Fibroblast of skin of left quadriceps (primary cell): ENCODE measurements around the gene RNF144A.
"Not testable (repeated sequence)": the region's sequence is repeated elsewhere in the genome, so short reads cannot be mapped to it uniquely, and the experiment has no call there.

Source experiments
- DNase-seq, 2 experiments: peaks; one replicate each; pipeline ENCODE4 v3.0.0-alpha.2; 2013; ENCODE audit warnings: low read depth in 2 of 2

RNF144A gene, protein sequence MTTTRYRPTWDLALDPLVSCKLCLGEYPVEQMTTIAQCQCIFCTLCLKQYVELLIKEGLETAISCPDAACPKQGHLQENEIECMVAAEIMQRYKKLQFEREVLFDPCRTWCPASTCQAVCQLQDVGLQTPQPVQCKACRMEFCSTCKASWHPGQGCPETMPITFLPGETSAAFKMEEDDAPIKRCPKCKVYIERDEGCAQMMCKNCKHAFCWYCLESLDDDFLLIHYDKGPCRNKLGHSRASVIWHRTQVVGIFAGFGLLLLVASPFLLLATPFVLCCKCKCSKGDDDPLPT

DNA sequence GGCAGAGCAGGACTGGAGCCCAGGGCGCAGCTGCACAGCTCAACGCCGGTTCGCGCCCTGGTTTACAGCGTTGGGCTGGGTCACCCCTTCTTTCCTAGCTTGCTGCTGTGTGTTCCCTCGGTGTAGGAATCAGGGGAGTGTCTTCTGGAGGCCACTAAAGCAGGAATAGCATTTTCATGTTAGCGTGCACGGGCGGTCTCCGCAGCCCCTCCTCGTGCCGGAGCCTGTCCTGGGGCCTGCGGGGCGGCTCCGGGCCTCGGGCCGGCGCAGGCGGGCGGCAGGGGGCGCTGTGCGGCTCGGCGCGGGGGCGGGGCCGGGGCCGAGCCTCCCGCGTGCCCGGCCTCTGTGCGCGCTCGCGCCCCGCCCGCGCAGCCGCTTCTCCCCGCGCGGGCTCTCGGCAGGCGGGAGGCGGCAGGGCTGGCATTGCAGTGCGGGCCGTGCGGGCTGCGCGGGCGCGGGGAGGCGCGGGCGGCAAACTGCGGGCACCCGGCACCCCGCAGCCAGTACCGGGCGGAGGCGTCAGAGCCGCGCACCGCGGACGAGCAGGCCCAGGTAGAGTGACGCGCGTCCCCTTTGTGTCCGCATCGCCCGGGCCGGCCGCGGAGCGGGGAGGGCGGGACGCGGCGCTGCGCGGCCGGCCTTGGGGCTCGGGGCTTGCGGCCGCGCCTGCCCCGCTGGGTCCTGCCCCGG is at the start of gene RNF144A:
TSS of gene RNF144A (plus strand) at position 342 of the 690 bp plus-strand sequence. CDS start 79,515 bp downstream, outside the sequence.
- peak in 1 of 2 experiments; percentile 24 for DNase-seq

DNA sequence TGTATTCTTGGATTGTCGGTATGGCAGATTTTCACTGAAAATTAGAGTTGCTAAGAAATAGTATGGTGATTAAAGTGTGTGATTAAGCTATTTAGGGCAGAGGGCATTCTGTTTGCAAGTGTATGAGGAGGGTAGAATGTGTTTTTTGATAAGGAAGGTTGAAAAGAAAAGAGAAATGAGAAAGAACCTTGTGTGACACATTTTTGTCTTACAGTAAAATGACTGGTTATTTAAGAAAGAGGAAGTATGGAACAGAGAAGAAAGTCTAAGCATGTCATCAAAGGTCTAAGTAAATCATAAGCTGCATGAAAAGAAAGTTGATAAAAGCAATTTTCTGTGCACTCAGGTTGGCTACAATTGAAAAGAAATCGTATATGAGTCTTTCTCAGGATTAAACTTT is 44.8 kb upstream of the RNF144A start:
- DNase-seq = no peak

DNA sequence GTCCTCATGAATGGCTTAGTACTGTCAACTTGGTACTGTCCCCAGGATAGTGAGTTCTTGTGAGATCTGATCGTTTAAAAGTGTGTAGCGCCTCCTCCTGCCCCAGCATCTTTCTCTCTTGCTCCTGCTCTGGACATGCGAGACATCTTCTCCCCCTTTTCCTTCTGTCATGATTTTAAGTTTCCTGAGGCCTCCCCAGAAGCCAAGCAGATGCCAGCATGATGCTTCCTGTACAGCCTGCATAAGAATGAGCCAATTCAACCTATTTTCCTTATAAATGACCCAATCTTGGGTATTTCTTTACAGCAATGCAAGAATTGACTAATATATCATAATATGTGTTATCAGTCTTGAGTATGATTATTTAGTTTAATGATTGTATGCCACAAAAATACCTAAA is 43.2 kb upstream of the RNF144A start:
- DNase-seq = no peak

DNA sequence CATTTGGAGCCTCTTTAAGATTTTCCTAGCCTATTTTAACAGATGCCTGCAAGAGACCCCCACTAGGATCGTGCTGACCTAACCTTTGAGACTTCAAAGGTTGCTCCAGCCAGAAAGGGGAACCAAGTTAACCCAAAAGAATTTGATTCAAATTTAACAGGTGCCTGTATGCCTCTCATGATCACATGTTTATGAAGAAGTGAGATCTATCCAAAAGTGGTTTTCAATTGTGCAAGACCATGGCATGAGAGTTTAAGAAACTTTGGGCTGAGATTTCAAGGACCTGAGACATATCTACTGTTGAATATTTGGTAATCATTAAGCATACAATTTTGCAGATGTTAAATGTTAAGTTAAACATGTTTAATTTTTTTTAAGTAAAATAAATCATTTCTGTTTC is 40.9 kb upstream of the RNF144A start:
- no peak for DNase-seq

DNA sequence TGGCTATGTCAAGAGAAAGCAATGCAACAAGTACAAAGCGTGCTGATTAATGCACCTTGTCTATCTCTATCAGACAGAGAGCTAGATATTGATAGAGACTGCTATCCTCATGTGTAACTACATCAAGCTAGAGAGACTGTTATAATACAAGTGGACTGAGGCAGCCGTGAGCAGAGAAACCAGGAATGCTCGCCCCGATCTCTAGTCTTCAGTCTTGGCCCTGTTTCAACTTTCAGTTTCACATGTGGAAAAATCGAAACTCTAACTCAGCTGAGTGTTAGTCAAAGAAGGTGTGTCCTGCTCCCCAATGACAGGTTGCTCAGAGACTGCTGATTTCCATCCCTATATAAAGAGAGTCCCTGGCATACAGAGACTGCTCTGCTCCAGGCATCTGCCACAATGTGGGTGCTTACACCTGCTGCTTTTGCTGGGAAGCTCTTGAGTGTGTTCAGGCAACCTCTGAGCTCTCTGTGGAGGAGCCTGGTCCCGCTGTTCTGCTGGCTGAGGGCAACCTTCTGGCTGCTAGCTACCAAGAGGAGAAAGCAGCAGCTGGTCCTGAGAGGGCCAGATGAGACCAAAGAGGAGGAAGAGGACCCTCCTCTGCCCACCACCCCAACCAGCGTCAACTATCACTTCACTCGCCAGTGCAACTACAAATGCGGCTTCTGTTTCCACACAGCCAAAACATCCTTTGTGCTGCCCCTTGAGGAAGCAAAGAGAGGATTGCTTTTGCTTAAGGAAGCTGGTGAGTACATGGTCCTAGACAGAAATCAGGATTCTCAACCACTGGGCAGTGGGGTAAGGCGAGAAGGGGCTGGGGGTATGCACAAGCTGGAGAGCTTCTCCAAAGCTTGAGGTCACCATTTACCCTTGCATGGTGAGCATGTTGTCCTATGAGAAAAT is 39.6 kb upstream of the RNF144A start, which contains the start of gene RSAD2:
TSS of gene RSAD2 (plus strand) at position 376 of the 903 bp plus-strand sequence. CDS start at position 400, 24 bp downstream.
- no peak for DNase-seq

DNA sequence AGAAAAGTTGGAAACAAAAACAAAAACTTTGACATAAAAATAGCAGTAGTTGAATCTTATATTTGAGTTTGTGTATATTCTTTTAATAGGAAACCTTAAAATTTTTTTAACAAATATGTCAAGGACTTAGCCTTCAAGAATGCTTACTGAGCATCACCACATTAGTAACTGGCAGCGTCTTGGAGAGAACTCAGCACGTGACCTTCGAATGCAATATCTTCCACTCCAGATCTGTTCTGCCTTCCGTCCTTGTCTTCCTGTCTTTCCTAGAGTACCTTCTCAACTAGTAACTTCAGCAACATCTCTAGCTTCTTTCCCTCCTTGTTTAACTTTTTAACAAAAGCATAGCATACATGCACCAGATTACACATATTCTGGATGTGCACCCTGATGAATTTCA is 38.7 kb upstream of the RNF144A start:
- no peak for DNase-seq

DNA sequence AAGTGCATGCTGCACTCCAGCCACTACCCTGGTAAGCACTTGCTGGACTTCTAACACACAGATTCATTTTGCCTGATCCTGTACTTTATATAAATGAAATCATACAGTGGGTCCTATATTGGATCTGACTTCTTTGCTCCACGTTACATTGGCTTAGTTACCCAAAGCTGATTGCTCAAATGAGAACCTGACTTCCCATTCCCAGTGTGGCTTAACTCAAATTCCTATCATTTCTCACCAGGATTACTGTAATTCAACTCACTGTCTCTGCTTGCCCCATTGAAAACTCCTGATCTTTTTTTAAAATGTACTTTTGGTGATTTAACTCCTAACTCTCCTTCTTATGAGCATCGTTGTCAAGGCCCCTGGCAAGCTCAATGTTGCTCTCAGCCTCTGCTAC is 38.2 kb upstream of the RNF144A start:
- DNase-seq = no peak

DNA sequence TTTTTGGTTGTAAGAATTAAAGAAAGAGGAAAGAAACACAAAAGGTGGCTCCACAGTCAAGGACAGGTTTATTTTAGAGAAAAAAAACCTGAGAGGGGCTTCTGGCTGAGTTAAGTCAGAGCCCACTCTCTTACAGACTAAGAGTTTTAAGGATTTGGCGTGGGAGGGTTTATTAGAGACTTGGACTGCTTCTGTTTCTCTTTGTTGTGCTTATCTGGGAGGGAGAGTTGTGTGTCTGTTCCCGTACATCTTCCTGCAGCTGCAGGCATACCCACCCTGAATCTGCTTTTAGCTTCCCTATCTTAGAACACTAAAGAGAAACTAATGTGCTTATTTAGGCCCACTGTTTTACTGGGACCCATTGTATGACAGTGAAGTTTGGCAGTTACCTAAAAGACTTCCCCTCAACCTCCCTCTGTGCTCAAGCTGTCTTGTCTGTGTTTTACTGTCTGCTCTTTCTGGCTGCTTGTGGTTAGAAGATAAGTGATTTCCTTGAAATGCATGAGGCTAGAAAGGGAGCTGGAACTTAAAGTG is 36.9 kb upstream of the RNF144A start:
- no peak for DNase-seq

DNA sequence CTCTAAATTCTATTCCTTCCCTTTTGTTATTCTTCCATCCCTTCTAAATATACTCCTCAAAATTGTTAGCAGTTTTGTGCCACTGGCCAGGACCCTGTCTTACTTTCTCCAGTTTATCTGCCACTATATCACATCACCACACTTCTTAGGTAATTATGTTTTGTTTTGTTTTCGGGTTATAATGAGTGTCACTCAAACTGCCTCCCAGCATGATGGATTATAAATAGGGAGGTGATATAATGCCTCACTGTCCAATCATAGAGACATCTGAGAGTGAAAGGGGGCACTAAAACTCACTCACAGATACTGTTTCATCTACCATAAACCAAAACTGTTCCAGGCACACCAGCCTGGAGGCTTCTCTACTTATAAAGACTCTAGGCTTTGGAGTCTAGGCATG is 36.2 kb upstream of the RNF144A start:
- DNase-seq = no peak

DNA sequence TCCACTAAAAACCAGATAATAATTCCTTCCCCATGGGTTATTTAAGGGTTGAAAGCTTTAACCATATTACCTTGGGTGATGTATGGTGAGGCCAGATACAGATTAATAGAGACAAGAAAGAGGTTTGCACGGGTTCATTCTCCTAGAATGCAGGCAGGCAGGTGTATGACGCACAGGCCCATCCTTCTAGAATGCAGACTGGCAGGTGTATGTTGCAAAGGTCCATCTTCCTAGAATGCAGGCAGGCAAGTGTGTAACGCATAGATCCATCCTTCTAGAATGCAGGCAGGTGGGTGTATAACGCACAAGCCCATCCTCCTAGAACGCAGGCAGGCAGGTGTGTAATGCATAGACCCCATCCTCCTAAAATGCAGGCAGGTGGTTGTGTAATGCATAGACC is 35.7 kb upstream of the RNF144A start:
- DNase-seq = no peak

DNA sequence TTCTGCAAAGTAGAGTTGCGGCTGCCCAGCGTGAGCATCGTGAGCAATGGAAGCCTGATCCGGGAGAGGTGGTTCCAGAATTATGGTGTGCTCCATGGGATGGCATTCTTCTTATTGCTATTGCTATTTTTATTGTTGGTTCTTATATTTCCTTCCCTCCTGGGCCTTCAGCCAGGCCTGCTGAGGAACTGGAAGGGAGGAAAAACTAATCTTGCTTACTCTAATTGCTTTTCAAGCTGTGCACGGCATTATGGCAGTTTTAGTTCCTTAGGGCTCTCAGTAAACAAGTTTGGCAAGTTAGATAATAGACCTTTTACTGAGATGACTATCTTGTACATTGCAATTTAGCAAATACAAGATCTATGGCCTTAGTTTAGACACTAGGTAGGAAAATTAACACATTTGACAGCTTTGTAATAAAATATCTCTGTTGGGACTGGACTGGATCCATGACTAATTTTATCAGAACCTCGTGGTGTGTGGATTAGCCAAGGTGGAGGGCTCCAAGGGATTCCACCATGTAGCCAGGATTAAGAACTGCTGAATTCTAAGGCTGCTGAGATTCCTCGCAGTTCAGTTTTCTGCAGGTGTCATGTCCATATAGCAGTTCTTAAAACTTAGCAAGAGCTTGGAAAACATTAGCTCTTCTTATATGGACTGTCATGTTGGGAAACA is 33.6 kb upstream of the RNF144A start:
- DNase-seq = no peak

DNA sequence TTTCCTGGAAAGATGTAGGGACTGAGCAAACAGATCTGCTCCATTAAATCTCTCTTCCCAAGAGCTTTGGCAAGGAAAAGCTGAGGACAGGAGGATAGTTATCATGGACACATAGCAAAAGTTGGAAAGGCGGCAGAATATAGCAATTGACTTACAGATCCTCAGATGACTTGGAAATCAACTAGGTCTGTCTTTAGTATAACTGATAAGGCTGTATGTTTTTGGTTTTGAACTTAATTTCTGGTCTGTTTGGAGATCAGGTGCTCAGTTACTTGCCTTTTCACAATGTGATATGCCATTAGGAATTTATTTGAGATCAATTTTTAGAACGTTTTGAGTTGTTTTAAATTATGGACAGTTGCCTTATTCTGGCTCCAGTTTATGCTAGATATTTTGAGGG is 31.7 kb upstream of the RNF144A start:
- DNase-seq = no peak

DNA sequence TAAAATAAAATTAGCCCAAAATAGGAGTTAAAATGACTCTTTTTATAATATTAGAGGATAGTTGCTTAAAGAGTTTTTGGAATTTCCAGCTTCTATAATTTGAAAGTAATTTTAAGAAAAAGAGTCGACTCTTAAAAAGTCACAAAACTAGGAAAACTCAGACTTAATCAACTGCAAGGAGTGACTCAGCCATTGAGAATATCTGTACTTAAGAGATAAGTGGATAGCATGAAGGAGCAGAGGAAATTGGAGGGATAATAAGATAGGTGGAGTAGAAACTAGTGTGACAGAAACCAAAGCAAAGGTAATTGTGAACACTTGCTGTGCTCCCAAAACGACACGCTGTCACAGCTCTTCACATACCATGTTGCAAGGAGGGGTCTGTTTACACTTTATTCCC is 31.2 kb upstream of the RNF144A start:
- no peak for DNase-seq

DNA sequence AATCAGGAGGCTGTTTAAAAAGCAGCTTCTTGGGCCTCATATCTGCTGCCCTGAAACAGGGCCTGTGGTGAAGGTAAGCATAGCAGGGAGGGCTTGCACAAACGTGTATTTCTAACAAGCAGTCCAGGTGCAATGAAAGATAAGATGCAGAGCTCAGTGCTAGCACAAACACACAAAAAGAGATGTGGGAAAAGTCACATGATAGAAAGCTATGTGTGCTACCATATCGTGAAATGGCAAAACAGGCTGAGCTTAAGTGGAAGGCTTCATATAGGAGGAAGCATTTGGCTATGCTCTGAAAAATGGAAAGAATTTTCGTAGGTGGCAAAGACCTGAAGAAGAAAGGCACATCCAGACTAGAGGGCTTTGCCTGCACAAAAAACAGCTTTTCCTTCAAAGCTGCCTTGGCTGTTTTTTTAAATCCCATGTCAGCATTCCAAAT is 29.4 kb upstream of the RNF144A start:
- DNase-seq = no peak

DNA sequence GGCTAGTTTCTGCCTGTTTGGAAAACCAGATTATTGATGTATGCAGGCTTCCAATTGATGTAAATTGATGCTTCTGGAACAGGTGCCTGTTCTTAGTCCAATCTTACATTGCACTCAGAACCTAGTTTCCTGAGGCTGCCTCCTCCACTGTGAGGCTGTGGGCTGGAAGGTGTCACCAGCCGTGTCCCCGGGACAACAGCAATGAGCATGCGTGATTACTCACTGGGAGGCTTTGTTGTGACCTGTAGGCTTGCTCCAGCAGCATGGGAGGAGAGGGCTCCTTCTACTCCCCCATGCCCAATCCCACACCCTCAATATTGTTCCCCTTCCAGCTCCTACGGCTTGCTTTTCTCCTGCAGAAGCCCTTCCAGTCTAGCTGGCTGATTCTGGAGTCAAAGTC is 28.5 kb upstream of the RNF144A start:
- no peak for DNase-seq

DNA sequence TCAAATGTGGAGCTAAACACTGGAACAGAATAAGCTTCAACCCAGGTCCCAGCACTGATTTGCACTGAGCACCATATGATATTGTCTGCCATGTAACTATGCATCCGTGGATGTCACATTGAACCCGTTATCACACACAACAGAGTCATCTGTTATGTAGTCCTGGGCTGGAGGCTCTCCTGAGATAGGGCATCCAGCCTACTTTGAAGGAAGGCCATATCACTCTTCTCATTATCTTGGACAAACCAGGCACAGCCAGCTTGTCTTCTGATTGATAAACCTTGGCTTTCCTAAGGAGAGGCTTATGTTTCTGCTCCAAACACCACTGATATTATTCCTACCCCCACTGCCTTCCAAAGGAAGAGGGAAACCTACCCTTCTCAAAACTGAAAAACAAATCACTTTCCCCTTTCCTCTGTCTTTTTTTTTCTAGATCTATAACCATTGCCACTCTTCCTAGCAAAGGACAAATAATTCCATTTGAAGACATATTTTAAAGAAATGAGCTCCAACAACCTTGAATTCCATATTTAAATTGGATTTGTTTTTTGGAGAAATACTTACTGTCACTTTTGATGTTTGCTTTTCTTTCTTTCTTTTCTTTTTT is 23.2 kb upstream of the RNF144A start:
- no peak for DNase-seq

DNA sequence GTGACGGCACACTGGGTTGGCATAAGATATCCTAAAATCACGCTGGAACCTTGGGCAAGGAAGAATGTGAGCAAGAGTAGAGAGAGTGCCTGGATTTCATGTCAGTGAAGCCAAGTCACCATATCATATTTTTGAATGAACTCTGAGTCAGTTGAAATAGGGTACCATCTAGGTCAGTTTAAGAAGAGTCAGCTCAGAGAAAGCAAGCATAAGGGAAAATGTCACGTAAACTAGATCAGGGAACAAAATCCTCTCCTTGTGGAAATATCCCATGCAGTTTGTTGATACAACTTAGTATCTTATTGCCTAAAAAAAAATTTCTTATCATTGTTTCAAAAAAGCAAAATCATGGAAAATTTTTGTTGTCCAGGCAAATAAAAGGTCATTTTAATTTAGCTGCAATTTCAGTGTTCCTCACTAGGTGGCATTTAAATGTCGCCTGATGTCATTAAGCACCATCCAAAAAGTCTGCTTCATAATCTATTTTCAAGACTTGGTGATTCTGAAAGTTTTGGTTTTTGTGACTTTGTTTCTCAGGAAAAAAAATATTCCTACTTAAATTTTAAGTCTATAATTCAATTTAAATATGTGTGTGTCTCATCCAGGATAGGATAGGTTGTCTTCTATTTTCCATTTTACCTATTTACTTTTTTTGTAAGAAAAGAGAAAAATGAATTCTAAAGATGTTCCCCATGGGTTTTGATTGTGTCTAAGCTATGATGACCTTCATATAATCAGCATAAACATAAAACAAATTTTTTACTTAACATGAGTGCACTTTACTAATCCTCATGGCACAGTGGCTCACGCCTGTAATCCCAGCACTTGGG is 20.1 kb upstream of the RNF144A start:
- DNase-seq = no peak

DNA sequence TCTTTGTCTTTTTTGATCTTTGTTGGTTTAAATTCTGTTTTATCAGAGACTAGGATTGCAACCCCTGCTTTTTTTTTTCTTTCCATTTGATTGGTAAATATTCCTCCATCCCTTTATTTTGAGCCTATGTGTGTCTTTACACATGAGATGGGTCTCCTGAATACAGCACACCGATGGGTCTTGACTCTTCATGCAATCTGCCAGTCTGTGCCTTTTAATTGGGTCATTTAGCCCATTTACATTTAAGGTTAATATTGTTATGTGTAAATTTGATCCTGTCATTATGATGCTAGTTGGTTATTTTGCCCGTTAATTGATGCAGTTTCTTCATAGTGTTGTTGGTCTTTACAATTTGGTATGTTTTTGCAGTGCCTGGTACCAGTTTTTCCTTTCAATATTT is 14.6 kb upstream of the RNF144A start:
- DNase-seq = not testable (repeated sequence)

DNA sequence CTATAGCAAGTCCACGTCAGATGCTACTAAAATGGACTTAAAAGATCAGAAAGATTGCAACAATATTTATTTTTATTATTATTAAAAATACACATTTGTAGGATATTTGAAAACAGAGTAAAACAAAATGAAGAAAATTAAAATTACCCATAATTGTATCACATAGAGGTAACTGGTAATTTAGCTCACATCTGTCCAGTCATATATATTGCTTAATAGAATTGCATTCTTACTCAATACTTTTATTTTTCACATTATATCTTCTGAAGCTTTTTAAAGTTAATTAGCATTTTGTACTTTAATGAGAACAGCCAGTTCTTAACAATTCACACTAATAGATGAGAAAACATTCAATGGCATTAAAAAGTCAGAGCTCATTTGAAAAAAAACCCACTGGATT is 11.5 kb upstream of the RNF144A start:
- DNase-seq = no peak

DNA sequence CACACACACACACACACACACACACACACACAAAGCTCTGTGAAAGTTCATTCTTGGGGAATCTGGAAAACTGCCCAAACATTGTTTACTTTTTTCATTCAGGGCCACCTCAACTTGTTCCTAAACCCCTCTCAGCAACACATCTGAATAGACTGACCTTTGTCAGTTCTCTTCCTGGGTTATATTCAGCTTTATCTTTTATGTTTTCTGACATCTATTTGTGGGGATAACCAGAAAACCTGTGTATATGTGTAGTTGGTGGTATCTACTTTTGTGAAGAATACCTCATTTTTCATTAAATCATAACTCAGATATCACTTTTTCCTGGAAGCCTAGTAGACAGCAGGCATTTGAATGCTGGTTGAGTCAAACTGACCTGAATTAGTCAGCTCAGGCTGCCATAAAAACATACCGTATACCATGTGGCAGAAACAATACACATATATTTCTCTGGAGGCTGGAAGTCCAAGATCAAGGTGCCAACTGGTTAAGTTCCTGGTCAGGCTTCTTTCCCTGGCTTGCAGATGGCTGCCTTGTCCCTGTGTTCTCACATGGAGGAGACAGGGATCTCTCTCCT is 11.0 kb upstream of the RNF144A start:
- DNase-seq = no peak
